GM23248 (cell line): ENCODE results near the gene MBP.

Experiments used
- EZH2 ChIP-seq: fragments of 200-600 bp; sonication (generic); IDR thresholded peaks from 2 replicates; pipeline ENCODE4 v1.6.1; 2018; ENCODE audit warnings: antibody characterized with exemption, mild to moderate bottlenecking; ENCODE audit not compliant: insufficient read depth, poor library complexity, severe bottlenecking
- EZH2phosphoT487 ChIP-seq: fragments of 200-600 bp; sonication (generic); IDR thresholded peaks from 2 replicates; pipeline ENCODE4 v1.6.1; 2018; ENCODE audit warnings: antibody characterized with exemption, moderate library complexity, mild to moderate bottlenecking, low read depth; ENCODE audit not compliant: insufficient read depth

GRCh38 chr18:77143196-77143595 is 10.6 kb upstream of the MBP start:
- no peak for TF ChIP-seq EZH2
- TF ChIP-seq EZH2phosphoT487, result no peak
